NOMO-1 treated with DMSO at 0.1 percent for 48 hours (cell line): ENCODE measurements around the gene HSD11B2.
A peak's percentile ranks its signal among the peaks of the same experiment; 100 is the strongest.

Experiments
- DNase-seq: peaks from one replicate; lab custom pipeline; 2025; ENCODE audit not compliant: unreplicated experiment; lab: John Stamatoyannopoulos, UW

HSD11B2 gene

GRCh38 chr16:67431775-67432505 lies 1.0 kb downstream of the HSD11B2 start:
- DNase-seq = no peak

- no peak for DNase-seq
Measured at GRCh38 chr16:67432506-67432890, 1.6 kb downstream of the HSD11B2 start.

- DNase-seq = no peak
Measured at GRCh38 chr16:67433131-67433719, 2.3 kb downstream of the HSD11B2 start.

GRCh38 chr16:67435758-67436164 lies 4.8 kb downstream of the HSD11B2 start:
- no peak for DNase-seq

- no peak for DNase-seq
Measured at GRCh38 chr16:67436640-67437193, 5.8 kb downstream of the HSD11B2 start.

GRCh38 chr16:67437513-67437912 lies 6.6 kb downstream of the HSD11B2 start:
- no peak for DNase-seq

- DNase-seq = no peak
Measured at GRCh38 chr16:67438098-67438791, 7.3 kb downstream of the HSD11B2 start.

GRCh38 chr16:67438824-67439393 lies 8.0 kb downstream of the HSD11B2 start:
- DNase-seq = no peak

- DNase-seq = no peak
Measured at GRCh38 chr16:67441271-67441753, 10.4 kb downstream of the HSD11B2 start.

GRCh38 chr16:67441907-67442306 lies 11.0 kb downstream of the HSD11B2 start:
- no peak for DNase-seq

- no peak for DNase-seq
Measured at GRCh38 chr16:67442581-67443255, 11.8 kb downstream of the HSD11B2 start.

GRCh38 chr16:67443265-67443664 lies 12.3 kb downstream of the HSD11B2 start:
- no peak for DNase-seq

GRCh38 chr16:67444259-67445125 lies 13.6 kb downstream of the HSD11B2 start:
- DNase-seq = no peak

GRCh38 chr16:67445126-67445426 lies 14.2 kb downstream of the HSD11B2 start:
- DNase-seq = no peak

GRCh38 chr16:67445441-67445912 lies 14.6 kb downstream of the HSD11B2 start:
- DNase-seq = no peak

GRCh38 chr16:67445913-67446907 lies 15.3 kb downstream of the HSD11B2 start:
- DNase-seq = no peak

- DNase-seq = no peak
Measured at GRCh38 chr16:67446968-67447507, 16.1 kb downstream of the HSD11B2 start.

- DNase-seq = peak; percentile 57
Measured at GRCh38 chr16:67447508-67448076, 16.7 kb downstream of the HSD11B2 start.
